WI38 (cell line): ENCODE data around the gene GZMM.
A peak's percentile ranks its signal among the peaks of the same experiment; 100 is the strongest.

ENCODE experiments used
- H3K4me3 ChIP-seq: 2 replicates; pipeline ENCODE4 v1.5.1; 2011; ENCODE audit warnings: low read depth, mild to moderate bottlenecking, control low read depth, low read length
- CTCF ChIP-seq: IDR thresholded peaks from 2 replicates; pipeline ENCODE4 v1.5.1; 2012; ENCODE audit warnings: low read depth, mild to moderate bottlenecking, control low read depth, low read length

Gene GZMM

GRCh38 chr19:525029-525428 is 18.8 kb upstream of the GZMM start:
- no peak overlapping the region for H3K4me3 ChIP-seq
- no peak for TF ChIP-seq CTCF

- H3K4me3 ChIP-seq: no peak overlapping the region
- no peak for TF ChIP-seq CTCF
These were observed 17.9 kb upstream of the GZMM start for GRCh38 chr19:525857-526419.

GRCh38 chr19:530134-531008 is 13.5 kb upstream of the GZMM start:
- peak overlapping the region; percentile 71 for H3K4me3 ChIP-seq
- no peak for TF ChIP-seq CTCF

GRCh38 chr19:531009-531752 is 12.7 kb upstream of the GZMM start:
- TF ChIP-seq CTCF: no peak
- H3K4me3 ChIP-seq: peak overlapping the region; percentile 71

- TF ChIP-seq CTCF: no peak
- H3K4me3 ChIP-seq: peak within 1 kb of the TSS; percentile 93
These were observed 11.9 kb upstream of the GZMM start, which contains the start of gene CDC34 for GRCh38 chr19:531753-532560. TSS of gene CDC34 (plus strand) at chr19:531760. CDS start at chr19:531932, 172 bp downstream.

GRCh38 chr19:532561-533363 is 11.1 kb upstream of the GZMM start:
- peak; percentile 33 for TF ChIP-seq CTCF
- H3K4me3 ChIP-seq: peak overlapping the region; percentile 93
